HG03342 (cell line): ENCODE results near the gene PRR16.
"Not testable (repeated sequence)": the region's sequence is repeated elsewhere in the genome, so short reads cannot be mapped to it uniquely, and the experiment has no call there.

Source experiments
- ATAC-seq: cut with Tn5 transposase; IDR thresholded peaks from one replicate; pipeline ENCODE4 v1.9.1; 2021; ENCODE audit warnings: mild to moderate bottlenecking, moderate library complexity; ENCODE audit not compliant: unreplicated experiment

The PRR16 gene

DNA sequence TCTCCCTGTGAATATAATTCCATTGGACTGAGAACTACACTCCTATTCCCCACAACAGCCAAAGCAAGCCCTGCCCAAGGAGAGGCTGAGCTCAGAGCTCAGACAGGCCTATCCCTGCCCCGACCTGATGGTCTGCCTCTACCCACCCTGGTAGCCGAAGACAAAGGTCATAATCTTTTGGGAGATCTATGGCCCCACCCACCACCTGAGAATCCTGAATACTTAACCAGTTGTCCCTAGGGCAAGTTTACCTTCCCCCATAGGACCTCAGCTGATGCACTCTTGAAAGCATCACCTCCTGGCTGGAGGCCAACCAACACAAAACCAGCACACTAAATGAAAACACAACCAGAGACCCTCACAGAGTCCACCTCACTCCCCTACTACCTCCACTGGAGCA is 167.5 kb downstream of the PRR16 start:
- no peak for ATAC-seq

DNA sequence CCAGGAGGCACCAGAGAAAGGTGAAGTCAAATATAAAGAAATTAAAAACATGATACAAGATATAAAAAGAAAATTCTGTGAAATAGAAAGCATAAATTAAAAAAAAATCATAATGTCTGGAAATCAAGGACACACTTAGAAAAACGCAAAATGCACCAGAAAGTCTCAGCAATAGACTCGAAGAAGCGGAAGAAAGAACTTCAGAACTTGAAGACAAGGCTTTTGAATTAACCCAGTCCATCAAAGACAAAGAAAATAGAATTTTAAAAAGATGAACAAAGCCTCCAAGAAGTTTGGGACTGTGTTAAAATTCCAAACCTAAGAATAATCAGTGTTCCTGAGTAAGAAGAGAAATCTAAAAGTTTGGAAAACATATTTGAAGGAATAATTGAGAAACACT is 168.3 kb downstream of the PRR16 start:
- ATAC-seq: no peak

DNA sequence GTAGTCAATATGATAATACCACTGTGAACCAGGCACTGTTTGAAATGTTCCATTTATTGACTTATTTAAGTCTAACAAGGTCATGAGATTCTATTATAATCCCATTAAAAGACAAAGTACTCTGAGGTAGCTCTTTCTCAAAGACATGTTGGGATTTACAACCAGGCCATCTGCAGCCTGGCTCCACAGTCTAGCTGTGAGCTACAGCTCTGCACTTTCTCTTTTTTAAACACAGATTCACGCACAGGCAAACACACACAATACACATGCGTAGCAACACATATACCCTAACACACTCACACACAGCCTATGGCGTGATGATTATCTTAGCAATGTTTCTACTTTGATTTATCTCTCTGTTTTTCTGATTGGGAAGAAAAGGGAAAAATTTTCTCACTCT is 174.3 kb downstream of the PRR16 start:
- ATAC-seq: no peak

DNA sequence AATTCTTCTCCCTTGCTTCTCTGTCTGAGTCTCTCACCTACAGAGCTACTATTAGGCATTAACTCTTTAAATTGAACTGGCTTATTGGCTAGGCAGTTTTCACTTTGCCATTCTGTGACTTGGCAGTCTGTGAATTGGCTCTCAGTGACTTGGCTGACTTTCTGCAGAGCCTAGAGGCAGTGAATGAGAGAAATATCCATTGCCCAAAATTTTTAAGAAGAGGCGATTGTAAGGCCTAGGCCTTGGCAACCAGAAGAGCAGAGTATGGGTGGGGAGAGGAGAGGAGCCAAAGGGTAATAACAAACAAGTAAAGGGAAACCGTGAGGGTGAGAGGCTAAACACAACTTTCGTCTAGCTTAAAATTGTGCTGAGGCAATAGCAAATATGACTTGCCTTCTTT is 176.7 kb downstream of the PRR16 start:
- ATAC-seq: no peak

DNA sequence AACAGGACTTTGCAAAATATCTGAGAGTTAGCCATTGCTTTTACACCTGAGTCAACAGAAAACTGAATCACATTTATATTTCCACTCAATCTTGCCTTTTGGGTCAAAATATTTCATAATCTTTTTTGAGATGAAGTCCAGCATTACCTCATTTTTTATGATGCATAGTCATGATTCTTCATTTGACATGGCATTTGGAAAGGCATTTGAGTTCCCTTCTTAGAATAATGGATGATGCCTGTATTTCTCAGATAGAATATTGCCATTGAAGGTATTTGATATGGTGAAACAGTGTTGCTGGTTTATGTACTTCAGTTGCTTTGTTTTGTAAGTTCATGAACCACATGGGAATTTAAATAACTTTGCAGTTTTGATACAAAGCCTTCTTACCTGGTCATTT is 180.4 kb downstream of the PRR16 start:
- no peak for ATAC-seq

DNA sequence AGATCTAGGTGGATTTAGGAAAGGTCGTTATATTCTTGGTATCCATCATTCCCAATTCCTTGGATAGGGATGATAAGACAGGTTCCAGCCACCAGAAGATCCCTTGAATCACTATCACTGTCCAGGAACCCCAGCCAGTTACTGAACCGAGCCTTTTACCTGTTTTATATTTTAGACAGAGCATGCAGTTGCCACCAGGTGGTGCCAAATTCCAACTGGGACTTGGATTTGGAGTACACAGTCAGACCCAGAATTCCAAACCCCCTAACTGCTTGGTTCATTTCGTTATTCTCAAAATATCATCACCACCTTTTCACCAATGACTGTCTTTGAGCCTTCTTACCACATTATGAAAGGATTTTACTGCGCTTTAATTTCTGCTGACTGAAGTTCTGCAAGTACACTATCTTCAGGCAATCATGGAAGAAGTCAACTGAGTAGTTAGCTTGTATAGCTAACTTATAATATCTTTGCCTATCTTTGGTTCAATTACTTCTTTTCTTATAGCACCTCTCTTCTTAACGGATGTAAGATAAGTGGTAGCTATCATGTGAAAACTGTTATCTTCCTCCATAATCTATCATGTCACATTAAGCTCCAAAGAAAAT is 191.8 kb downstream of the PRR16 start:
- ATAC-seq: peak; percentile 85

DNA sequence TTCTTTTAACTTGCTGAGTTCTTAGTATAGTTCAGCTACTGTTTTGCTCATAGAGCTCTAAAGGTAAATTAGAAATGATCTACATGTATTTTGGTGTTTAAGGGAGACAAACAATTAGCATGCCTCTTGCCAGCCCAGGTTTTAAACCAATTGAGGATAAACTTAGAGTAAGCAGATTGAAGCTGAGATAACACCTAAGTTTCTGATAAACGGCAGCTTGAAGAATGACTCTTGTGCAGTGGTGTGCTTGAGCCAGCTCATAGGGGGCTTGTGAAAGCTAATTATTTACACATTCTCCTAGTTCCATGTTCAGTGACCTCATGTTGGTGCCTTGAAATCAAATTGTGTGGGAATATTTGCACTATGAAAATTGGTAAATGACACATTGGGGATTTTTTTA is 193.0 kb downstream of the PRR16 start:
- ATAC-seq: no peak

DNA sequence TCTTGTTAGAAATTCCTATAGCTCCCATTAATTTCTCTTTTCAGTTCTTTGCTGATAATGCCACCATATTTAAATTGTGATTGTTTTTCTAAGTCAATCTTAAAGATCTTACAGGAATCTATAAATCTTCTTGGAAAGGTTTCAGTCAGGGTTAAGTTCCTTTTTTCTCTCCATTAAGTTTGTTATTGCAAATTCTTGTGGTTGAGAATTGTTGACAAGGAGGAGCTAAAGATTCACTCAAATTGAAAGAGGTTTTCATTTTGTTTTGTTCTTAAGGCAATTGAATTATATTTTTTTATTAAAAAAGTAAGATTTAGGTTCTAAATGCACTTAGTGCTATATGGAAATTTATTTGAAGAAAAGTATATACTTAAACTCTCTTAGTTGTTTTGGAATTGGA is 213.4 kb downstream of the PRR16 start:
- no peak for ATAC-seq

DNA sequence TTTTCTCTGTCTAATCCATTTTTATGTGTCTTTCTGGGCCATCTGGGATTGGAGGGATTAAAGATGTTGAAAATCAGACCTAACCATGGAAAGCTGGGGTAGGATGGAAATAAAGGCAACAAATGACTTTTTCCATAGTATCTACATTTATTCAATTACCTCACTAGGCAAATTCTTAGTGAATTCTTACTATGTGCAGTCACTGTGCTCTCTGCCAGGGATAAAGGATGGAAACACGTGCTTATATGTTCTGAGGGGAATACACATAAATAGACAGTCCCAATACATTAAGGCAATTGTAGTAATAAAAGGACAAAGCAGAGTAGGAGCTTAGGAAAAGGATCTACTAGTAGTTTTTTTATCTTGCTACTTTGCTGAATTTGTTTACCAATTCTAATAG is 214.2 kb downstream of the PRR16 start:
- no peak for ATAC-seq

DNA sequence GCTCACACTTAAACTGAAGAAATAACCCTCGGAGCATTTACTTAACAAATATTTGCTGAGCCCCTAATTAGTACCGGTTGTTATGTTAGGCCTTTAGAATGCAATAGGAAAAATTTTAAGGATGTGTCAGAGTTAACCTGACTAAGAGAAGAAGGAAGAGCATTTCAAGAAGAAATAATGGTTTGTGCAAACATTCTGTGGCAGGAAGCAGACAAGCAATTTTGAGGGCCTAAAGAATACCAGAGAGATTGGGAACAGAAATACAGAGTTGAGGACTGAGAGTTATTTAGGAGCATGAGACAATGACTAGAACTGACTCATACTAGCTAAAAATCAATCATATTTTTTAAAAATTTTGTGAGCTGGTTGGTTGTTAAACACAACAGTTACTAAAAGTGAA is 218.8 kb downstream of the PRR16 start:
- no peak for ATAC-seq

DNA sequence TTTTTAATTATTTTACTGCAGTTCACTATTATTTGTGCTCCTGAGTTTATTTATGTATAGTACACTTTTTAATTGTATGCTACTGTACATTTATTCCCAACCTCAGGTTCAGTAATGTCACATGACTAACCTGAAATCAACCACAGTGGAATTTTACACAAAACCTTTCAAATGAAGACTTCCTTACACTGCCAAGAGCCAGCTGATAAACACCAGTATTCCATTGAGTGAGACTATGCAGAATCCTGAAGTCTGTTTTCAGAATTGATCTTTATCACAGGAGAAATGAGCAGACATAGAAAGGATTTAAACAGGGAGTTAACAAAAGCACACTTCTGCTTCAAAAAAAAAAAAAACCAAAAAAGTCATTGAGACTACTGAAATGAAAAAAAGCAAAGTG is 219.5 kb downstream of the PRR16 start:
- ATAC-seq: no peak

DNA sequence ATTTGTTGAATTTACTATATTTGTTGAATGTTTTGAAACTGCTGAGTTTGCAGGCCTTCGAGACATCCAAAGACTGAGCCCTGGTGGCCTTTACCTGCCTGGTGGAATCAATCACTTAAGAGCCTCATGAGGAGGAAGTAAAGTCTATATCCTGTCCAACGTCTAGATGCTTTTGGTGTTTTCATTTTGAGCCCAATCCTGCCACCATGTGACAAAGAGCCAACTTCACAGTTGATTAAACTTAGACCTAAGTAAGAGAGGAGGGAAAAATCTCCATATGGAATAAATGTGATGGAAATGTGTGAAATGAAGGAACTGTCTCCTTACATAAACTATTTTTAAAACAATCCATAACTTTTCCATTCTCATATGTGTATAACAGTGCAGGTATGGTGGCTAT is 220.1 kb downstream of the PRR16 start:
- ATAC-seq: no peak

DNA sequence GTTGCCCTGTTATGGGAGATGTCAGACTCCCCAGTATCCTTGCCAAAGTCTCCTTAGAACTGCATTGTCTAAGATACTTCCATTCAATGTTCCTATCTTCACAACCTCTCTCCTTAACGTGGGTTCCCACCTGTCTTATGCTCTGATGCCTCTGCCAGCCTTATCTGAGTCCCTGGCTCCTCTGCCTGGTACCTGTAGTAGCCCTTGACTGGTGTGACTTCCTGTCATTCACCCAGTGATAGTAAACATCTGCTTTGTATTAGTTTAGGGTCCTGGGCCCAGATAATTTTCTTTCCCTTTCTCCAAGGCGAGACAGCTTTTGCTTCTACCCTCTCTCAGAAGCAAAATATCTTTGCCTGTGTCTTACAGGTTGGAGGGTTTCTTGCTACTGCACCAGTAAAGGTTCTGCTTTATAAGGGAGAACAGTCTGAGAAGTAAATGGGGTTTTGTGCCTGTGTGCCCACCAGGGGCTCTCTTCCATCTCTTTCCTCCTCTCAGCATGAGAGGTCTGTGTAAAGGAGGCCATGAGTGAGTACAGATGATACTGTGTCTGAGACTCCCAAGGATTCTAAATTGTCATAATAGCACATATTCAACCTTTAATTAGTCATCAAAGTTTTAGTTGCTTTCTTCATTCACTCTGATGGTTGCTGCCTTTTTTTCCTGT is 220.8 kb downstream of the PRR16 start:
- peak; percentile 57 for ATAC-seq

DNA sequence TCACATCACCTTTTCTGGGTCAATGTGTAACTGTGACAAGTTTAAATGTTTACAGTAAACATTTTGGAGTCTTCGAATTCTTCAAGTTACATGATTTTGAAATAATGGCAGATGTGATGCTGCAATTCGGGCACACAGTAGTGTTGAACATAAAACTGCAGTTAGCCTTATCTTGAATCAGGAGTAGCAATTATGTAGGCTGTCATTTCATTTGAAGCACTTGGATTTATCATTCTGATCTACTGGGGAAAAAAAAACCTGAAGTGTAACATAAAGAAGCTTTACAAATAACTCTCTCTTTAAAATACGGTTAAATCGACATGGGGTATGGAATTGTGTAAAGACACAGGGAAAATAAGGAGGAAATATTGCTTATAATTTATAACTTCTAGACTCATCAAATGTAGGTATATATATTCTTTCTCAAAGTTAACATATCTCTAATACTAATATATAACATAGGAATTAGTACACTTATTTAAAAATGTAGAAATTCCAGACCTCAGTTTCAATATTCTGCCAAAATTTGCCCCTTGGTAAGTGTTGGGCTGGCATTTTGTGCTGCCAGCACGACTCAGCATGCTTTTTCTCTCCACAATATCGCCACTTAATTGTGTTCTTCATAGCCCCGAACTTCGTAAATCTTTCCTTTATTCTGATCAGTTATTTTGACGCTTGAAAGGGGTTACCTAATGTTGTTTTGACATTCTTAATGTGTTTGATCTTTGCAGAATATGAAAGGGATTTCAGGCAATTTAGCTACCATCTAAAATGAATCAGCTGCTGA is 226.7 kb downstream of the PRR16 start:
- ATAC-seq: no peak

DNA sequence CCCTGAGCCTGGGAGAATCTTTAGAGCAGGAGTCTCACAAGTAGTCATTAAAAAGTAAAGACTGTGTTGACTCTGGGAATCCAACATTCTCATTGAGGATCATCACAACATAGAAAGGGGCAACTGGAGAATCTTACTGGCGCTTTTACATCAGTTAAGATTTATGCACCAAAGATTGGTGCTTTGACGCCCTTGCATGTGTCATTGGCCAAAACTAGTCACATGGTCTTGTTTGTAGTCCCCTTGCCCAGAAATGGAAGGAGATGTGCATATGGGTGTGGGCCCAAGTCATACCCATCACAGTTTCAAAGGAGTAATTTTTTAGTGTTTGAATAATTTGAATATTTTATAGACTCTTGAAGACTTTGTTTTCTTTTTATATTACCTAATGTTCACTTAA is 228.2 kb downstream of the PRR16 start:
- no peak for ATAC-seq

DNA sequence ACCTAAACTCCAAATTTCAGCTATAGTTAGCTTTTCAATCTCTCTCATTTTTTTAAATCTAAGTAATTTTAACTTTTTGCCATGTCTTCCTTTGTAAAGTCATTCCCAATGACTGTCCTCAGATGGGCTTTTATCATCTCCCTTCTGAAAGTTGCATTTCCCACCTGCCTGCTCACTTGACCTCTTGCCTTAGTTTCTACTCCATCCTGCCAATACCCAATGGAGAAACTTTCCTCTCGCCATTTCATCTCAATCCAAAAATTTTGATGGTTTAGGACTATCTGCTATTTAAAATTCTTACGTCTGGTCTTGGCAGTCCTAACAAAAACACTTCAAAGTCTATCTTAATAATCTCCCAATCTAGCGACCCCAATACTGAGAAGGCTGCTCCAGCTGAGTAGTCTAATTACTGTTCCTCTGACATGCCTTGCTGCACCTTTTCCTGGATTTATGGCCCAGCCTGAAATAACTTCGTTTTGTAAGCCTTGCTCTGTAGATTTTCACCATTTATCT is 231.3 kb downstream of the PRR16 start:
- no peak for ATAC-seq

DNA sequence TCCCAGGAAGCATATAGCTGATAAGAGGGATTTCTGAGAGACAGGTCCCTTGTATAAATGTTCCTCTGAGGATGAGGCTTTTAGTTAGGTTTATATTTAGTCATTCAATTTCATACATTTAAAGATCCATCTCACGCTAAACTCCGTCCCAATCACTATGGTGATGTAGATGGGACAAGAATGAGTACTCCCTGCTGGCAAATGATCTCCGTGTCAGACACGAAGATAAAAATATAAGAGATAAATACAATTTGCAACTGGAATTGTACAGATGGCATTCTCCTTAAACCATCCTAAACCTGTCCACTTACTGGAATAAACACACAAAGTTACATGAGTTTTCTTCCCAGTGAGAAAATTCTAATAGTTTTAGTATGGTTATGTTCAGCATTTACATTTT is 233.0 kb downstream of the PRR16 start:
- ATAC-seq: no peak

DNA sequence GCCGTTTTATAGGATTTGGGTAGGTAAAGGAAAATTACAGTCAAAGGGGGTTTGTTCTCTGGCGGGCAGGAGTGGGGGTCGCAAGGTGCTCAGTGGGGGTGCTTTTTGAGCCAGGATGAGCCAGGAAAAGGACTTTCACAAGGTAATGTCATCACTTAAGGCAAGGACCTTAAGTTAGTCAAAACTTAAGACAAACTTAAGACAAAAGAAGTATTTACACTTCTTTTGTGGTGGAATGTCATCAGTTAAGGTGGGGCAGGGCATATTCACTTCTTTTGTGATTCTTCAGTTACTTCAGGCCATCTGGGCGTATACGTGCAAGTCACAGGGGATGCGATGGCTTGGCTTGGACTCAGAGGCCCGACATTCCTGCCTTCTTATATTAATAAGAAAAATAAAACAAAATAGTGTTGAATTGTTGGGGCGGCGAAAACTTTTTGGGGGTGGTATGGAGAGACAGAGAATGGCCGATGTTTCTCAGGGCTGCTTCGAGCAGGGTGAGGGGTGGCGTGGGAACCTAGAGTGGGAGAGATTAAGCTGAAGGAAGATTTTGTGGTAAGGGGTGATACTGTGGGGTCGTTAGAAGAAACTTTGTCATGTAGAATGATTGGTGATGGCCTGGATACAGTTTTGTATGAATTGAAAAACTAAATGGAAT is 233.7 kb downstream of the PRR16 start:
- not testable (repeated sequence) for ATAC-seq

DNA sequence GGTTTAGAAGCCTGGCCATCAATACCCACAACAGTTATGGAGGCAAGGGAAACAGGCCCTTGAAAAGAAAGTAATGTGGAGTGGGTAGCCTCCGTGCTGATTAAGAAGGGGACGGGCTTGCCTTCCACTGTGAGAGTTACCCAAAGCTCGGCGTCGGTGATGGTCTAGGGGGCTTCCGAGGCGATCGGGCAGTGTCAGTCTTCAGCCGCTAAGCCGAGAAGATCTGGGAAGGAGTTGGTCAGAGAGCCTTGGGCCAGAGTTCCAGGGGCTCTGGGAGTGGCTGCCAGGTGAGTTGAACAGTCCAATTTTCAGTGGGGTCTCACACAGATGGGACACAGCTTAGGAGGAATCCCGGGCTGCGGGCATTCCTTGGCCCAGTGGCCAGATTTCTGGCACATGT is 236.6 kb downstream of the PRR16 start:
- ATAC-seq: not testable (repeated sequence)

DNA sequence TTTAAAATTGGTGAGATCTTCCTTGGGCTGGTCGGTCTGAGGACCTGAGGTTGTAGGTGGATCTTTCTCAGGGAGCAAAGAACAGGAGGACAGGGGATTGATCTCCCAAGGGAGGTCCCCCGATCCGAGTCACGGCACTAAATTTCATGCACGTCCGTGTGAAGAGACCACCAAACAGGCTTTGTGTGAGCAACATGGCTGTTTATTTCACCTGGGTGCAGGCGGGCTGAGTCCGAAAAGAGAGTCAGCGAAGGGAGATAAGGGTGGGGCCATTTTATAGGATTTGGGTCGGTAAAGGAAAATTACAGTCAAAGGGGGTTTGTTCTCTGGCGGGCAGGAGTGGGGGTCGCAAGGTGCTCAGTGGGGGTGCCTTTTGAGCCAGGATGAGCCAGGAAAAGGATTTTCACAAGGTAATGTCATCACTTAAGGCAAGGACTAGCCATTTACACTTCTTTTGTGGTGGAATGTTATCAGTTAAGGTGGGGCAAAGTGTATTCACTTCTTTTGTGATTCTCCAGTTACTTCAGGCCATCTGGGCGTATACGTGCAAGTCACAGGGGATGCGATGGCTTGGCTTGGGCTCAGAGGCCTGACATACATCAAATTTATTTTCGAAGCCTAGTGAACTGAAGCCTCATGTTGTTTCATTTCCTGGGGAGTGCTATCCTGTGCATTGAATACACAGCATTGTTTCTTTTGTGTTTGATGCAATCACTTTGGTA is 238.9 kb downstream of the PRR16 start:
- not testable (repeated sequence) for ATAC-seq
